ENCODE data around the gene KCNQ1.

Gene KCNQ1

DNA sequence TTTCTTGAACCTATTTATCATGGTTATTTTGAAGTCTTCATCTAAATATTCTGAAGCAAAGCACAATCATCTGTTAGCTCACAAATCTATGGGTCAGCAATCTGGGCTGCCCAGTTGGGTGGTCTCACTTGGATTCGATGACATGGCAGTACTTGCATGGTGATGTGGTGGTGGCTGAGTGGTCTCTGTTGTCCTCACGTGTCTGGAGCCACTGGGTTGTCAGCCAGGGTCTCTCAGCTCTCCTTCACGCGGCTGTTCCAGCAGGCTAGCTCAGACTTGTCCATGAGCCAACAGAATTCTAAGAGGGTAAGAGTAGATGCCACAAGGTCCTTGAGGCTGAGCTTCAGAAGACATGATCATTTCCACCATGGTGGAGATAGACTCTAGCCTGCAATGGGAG lies 321.4 kb downstream of the KCNQ1 start:
- DNase-seq (ENCODE audit: low spot score): no peak

DNA sequence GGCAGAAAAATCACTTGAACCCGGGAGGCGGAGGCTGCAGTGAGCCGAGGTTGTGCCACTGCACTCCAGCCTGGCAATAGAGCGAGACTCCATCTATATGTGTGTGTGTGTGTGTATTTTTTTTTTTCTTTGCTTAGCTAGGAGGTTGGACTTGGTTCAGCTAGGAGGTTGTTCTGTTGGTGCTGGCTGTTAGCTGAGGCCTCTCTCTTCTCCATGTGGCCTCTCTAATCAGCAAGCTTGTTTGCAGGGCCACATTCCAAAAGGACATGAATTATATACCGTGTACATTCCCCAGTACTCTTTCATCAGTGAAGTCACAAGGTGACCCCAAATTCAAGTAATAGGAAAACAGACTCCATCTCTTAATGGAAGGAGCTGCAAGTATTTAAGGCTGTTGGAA lies 322.3 kb downstream of the KCNQ1 start:
- no peak for DNase-seq (ENCODE audit: low spot score)

DNA sequence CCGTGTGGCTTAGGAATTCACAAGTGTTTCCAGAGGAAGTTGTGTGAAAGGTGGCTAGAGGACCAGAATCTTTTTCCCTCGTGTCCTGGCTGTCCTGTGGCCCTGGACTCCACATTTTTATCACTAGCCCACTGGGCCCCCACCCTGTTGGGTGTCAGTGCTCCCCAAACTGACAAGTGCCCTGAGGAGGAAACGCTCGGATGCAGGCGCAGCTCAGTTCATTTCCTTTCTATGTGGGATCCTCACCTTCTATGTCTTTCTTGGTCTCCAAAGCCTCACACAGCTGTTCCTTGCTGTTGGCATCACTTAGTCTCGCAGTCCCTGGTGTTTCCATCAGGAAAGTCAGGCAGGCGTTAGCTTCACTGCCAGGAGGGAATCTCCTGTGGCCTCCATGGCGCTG lies 323.0 kb downstream of the KCNQ1 start:
- peak; percentile 3 for DNase-seq (ENCODE audit: low spot score)

DNA sequence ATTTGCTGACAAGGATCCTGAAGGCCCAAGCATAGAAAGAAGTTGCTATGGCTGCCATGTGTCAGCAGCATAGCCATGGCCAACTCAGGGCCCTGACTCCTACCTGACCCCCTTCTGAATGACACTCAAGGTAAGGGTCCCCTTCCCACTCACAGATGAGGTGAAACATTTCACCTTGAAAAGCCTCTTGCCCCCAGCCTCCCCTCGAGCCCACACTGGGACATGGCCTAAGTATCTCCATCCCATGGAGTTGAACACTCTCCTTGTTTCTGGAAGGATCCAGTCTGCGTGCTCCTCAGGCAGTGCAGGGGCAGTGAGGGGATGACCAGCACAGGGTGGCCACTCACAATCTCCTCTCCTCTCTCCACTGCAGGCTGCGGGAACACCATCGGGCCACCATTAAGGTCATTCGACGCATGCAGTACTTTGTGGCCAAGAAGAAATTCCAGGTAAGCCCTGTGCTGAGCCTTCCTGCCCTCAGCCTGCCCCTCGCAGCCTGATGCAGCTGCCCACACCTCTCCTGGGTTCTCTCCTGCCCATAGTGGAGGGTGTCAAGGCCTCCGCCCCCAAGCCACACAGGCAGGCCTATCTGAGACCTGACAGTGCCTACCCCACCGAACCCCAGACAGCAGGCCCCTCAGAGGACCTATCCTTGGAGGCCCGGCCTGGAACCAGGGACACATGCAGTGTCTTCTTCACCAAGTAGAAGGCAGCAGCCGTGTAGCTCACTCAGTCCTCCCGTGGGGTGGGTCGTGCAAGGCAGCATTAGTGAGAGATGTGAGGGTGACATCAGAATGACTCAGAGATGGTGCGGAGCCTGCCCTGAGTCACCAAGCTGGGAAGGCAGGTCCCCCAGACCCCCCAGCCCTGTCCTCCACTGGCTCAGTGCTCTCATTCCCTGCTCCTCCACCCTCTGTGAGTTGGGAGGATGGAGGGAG lies 323.9 kb downstream of the KCNQ1 start:
- DNase-seq (ENCODE audit: low spot score): peak; percentile 15

DNA sequence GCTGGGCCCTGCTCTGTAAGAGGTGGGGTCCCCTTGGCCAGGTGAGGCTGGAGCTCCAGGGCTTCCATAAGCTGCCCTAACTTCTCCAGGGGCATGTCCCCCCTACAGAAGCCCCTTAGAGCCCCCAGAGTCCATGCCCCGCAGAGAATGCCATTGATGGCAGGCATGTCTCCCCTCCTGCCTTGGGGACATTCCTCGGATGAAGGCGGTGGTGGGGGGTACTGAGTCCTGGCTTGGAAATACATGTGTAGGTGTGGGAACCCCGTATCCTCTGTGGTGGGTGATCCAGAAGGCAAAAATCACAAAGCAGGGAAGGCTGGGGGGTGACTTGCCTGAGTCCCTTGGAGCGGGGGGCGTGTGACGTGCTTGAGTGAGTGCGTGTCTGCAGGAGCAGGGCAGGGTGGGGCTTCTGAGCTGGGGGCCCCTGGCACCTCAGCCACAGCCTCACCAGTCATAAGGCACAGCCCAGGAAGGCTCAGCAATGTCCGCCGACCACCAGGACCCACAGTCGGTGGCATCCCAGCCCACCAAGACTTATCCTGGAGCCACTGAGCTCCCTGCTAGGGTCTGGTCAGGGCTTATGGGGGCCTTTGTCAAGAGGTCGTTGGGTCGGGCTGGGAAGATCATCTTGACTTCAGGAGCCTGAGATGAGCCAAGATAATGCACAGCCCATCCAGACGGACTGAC lies 324.7 kb downstream of the KCNQ1 start:
- DNase-seq (ENCODE audit: low spot score): peak; percentile 4

DNA sequence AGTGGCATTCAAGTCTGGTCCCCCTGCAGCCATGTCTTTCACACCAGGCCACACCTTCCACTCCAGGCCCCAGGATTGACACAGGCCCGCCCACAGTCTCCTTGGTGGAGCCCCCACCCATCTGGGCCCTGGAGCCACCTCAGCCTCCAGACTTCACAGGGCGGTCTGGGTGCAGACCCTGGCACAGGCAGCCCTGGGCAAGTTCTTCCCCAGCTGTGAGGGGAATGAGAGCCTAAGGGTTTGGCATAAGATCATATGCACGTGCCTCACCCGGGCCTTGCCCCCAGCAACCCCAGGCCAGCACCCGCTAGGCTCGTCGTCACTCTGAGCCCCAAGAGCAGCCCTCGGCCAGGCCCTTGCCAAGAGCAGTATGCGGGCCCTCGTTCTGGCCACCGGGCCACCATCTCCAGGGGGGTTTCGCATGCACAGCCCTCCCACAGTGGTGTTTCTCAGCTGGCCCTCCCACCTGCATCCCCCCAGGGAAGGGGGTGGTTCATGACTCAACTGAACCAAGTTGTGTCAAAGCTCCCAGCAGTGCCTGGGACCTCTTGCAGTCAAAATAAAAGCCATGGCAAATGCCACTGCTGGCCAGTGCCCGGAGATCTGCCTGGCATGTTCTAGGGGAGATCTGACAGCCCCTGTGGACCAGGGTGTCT lies 325.4 kb downstream of the KCNQ1 start:
- peak; percentile 14 for DNase-seq (ENCODE audit: low spot score)

DNA sequence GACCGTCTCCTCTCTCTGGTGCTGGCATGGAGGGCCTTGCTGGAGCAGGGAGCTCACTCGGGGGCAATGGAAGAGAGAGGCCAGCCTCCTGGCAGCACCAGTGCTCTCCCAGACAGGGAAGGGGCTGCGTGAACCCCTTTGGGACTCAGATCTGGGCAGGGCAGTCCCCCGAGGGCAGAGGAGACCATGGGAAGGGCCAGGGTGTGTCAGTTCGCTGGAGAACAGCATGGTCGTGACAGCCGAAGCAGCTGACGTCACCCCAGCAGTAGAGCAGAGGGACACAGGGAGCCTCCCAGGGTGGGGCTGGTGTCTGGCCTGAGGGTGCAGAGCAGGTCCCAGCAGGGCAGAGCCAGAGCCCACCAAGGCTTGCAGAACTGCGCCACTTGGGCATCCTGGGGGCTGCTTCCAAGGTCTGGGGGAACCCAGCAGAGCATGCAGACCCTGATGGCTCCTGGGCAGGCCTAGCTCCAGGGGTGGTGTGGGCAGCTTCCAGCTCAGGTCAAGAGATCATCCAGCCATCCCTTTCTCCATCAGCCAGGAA lies 326.0 kb downstream of the KCNQ1 start:
- DNase-seq (ENCODE audit: low spot score): peak; percentile 14

DNA sequence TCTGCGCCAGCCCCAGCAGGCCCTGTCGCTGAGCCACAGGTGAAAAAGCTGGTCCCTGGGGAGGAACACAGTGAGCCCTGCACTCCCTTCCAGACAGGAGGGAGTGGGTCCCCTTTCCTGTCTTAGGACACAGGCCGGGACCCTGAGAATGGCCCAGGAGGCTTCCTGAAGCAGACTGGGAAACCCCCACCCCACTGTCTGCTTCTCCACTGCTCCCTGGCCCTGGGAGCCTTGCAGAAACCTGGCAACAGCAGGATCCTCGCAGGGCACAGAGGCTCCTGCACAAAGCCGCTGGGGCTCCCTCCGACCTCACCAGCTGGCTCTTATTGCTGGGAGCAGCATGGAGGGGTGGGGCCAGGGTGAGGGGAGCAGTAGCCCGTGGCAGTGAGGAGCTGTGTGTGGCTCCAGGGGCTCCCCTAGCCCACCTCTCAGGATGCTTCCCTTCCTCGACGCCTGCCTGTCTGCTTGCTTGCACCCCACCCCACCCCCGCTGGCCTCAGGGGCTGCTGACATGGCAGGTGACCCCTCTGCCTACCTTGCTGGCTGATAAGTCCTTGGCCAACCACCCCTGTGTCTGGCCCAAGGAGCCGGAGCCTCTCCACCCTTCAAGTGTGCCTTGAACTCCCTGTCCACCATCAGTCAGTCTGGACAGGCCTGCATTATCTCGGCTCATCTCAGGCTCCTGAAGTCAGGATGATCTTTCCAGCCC lies 327.1 kb downstream of the KCNQ1 start:
- DNase-seq (ENCODE audit: low spot score): peak; percentile 41

DNA sequence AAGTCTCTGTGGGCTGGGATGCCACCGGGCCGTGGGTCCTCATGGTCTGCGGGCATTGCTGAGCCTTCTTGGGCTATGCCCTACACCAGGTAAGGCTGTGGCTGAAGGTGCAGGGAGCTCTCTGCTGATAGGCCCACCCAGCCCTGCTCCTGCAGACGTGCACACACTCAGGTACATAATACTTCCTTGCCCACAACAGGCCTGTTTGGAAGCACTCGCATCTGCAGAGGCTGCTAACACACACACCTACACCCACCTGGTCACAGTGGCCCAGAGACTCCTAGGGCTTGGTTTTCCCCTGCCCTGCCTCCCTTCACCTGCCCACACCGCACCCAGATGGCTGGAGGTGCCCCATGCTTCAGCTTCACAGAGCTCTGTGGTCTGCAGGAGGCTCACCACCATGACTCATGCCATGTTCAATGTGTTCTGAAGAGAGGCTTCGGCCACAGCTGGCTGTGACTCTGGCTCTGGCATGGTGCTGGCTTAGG lies 327.8 kb downstream of the KCNQ1 start:
- DNase-seq (ENCODE audit: low spot score): peak; percentile 17

DNA sequence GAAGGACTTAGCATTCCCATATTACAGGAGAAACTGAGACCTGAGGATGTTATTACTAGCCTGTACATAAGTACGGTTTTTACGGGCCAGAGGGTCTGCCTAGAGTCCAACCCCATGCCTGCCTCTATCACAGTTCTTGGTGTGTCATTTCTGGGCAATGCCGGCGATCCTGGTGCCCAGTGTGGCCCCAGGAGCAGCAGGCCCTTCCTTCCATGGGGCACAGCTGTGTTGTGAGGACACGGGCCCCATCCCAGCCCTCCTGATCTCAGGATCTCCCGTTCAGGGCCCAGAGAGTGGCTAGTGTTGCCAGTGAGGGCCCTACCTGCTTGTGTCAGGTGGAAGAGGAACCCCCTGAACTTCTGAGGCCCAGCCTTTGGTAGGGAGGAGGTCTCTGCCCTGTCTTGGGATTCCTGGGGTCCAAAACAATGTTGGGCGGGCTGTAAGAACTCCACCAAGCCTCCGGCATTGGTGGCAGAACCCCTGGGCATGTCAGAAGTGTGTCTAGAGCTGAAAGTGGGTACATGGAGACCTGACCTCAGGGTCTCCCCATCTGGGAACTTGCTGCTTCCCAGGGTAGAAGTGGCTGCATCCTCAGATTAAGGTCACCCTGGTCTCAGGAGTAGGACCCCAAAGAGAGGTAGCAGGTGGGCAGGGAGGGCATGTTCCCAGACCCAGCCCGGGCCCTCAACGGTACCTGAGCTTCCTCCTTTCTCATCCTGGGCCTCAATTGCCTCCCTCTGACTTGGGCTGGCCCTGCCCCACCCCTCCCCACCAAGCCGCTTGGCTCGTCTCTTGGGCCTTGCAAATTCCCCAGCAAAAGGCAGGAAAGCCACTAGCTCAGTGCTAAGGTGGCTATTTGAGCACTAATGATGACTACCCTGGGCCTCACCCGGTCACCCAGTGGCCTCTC lies 329.6 kb downstream of the KCNQ1 start:
- peak; percentile 10 for DNase-seq (ENCODE audit: low spot score)

DNA sequence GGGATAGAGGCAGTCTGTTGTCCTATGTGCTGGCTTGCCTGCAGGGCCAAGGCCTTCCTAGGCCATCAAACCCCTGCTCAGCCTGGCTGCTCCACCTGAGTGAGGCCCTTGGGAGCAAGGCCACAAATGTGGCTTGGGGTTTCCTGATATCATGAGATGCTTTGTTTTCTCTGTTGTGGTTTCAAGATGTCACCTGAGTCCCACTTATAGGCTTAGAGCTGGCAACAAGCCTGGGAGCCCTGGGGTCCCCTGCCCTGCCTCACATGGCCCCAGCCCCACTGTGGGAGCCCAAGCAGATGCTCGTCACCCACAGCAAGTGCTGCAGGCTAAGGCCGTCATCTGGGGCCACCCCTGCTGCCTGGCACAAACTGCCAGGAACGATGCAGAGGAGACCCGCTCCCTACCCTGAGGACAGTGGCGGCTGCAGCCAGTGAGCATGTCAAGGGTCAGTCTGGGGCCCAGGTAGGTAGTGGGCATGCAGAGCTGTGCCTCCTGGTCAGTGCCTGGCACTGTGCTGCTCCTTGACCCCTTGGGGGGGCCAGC lies 330.3 kb downstream of the KCNQ1 start:
- peak; percentile 12 for DNase-seq (ENCODE audit: low spot score)

DNA sequence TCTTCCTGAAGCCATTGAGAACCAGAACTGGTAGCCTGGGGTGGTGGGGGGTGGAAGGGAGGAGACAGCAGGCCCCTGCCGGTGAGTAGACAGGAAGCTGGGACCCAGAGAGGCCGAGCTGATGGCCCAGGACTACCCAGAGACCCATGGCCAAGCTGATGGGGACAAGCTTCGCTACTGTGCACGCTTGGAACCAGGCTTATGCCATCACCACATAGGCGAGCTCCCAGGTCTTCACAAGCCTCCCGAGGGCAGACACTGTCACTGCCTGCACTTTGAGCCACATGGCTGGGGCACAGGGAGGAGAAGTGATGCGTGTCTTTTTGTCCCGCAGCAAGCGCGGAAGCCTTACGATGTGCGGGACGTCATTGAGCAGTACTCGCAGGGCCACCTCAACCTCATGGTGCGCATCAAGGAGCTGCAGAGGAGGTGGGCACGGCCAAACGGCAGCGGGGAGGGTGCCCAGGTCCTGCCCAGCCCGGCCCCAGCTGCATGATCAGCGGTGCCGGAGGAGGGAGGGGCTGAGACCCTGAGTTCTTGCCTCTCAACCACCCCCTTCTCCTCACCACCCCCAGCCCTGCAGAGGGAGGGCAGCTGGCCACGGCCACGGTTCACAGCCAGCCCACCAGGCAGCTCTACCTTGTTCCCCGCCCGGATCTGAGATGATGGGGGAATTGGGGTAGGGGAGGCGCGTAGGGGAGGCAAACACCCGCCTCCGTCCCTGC lies 331.0 kb downstream of the KCNQ1 start:
- DNase-seq (ENCODE audit: low spot score): peak; percentile 9

DNA sequence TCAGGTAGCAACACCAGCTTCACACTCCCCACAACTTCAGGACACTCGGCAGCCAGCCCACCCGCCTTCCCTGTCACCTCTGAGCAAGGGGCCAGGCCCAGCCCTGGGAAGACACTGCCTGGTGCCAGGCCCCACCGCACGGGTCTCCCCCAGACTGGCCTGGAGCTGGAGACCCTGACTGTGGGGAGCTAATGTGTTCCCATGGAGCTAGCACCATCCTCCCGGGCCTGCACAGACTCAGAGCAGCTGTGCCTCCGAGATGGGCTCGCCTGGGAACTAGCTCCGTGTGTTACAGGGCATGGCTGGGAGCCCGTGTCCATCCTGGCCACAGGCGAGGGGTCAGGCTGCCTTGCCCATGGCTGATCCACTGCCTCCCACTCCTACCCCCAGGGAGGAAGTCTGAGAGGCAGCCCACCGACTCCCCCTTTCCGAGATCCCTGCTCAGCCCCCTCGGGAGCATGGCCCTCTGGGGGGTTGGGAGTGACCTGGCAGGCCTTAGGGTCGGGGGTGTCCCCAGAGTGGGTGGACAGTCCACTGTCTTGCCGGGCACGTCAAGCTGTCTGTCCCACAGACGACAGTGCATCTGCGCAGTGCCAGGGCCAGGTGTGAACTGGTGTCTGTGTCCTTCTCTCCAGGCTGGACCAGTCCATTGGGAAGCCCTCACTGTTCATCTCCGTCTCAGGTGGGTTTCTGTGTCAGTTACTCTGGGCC lies 331.7 kb downstream of the KCNQ1 start:
- peak; percentile 22 for DNase-seq (ENCODE audit: low spot score)

DNA sequence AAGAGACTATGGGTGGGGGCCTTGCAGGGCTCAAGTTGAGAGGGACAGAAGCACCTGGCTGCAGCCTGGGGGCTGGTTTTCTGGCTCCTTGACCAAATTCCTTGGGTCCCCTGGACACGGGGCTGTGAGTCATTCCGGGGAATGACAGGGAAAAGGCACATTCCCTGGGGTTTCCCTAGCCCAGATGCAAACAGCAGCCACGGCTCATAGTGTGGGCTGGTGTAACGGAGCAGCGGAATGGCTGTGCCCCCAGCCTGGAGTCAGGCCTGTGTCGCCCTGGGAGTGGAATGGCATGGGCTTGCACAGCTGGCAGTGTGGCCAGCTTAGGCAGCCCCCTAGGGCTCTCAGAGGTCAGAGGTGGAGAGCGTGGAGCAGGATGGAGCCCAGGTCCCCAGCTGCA lies 332.6 kb downstream of the KCNQ1 start:
- peak; percentile 18 for DNase-seq (ENCODE audit: low spot score)

DNA sequence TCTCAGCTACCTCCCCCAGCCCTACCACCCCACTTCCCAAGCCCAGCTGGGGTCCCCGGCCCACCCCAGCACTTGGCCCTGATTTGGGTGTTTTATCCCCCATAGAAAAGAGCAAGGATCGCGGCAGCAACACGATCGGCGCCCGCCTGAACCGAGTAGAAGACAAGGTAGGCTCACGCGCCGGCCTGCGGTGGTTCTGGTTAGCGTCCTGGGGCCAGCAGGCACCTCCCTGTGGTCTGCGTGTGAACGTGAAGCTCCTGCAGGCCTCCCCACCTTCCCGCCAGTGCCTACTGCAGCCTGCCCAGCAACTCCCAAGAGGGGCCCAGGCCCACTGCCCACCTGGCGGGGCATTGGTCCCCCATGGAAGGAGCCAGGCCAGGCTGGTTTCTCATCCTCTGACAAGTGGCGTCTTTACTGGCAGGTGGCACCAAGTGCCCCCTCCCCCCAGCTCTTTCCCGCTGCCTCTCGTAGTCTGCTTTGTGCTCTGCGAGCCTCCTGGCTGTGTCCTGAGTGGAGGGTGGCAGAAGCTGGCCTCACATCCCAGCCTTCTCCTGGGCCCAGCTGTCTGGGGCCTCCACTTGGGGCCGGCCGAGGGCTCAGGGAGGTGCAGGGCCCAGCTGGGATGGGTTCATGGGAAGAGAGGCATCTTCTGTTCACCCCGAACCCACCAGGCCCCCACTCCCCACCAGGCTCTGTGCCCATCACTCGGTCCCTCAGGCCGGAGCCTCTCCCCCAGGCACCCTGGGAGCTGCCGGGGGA lies 333.2 kb downstream of the KCNQ1 start:
- peak; percentile 18 for DNase-seq (ENCODE audit: low spot score)

DNA sequence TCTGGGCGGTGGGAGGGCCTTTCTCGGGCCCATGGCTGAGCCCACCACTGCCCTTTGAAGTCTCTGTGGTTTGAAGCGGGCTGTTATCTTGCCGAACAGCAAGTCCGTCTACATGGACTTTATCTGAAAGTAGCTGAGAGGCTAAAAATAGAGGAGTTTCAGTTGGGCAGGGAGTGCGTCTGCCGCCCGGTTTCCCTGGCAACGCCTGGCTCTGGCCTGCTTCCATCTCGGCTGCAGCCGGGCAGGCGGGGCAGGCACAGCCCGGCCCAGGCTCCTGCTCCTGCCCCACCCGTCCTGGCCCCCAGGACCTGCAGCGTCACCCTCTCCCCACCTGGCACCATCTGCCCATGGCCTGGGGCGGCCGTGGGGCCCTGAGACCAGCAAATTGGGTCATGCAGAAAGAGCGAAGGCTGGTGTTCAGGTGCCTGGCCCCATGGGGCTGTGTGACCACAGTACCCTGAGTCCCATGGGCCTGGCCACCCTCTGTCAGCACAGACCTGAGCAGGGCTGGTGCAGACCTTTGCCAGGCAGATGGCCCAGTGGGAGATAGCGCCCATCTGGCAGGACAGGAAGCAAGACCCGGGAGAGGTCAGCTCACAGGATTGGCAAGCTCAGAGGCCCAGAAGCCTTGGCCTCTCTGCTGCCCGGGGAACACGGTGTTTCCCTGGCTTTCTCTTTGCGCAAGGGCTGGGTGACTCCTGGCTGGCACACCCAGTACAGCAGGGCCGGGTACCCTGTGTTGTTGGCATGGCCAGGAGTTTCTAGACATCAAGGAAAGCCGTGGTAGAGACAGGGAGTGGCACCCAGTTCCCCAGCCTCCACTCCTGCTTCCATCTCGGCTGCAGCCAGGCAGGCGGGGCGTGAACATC lies 334.1 kb downstream of the KCNQ1 start:
- peak; percentile 45 for DNase-seq (ENCODE audit: low spot score)

DNA sequence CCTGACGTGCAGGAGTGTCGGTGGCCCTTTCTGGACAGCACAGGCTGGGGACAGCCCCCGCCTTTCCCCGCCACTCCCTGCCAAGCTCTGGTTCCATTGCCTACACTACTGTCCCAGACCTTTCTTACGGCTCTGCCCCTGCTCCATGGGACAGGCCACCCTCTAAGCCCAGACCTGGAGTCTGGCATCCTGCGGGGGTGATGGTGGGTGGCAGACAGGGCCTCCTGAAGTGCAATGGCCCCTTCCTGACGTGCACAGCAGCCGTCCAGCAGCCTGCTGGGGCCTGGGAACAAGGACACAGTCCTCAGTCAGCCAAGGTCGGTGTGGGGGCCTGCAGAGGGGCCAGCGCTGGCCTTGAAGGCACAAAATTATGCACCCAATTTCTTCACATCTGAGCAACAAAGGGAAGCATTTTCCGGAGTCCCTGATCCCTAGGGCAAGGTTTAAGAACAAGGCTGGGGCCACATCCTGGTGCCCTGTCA lies 334.7 kb downstream of the KCNQ1 start:
- DNase-seq (ENCODE audit: low spot score): no peak

All from D341Med (cell line).